DMS53 treated with DMSO at 0.1 percent for 48 hours (cell line): ENCODE data around the gene GPR45.

Experiments
- DNase-seq: peaks from one replicate; lab custom pipeline; 2025; ENCODE audit not compliant: unreplicated experiment; lab: John Stamatoyannopoulos, UW

The GPR45 gene

GRCh38 chr2:105254531-105255210, 13.1 kb downstream of the GPR45 start:
- DNase-seq: no peak

GRCh38 chr2:105255979-105256378, 14.4 kb downstream of the GPR45 start:
- DNase-seq: no peak

- DNase-seq: no peak
Measured at GRCh38 chr2:105256431-105257047, 15.0 kb downstream of the GPR45 start.

- DNase-seq: no peak
Measured at GRCh38 chr2:105257981-105258380, 16.4 kb downstream of the GPR45 start.

GRCh38 chr2:105258835-105259350, 17.4 kb downstream of the GPR45 start:
- DNase-seq: no peak

GRCh38 chr2:105261061-105261460, 19.5 kb downstream of the GPR45 start:
- DNase-seq: no peak

GRCh38 chr2:105262651-105263091, 21.1 kb downstream of the GPR45 start:
- DNase-seq: no peak

GRCh38 chr2:105269426-105269825, 27.9 kb downstream of the GPR45 start:
- no peak for DNase-seq

- no peak for DNase-seq
Measured at GRCh38 chr2:105271393-105272045, 30.0 kb downstream of the GPR45 start.

- DNase-seq: no peak
Measured at GRCh38 chr2:105272176-105272575, 30.6 kb downstream of the GPR45 start.

GRCh38 chr2:105274046-105274445, 32.5 kb downstream of the GPR45 start:
- DNase-seq: no peak

- DNase-seq: no peak
Measured at GRCh38 chr2:105278654-105279053, 37.1 kb downstream of the GPR45 start.

GRCh38 chr2:105279126-105279525, 37.6 kb downstream of the GPR45 start:
- no peak for DNase-seq

GRCh38 chr2:105280281-105280680, 38.7 kb downstream of the GPR45 start:
- no peak for DNase-seq

GRCh38 chr2:105283532-105283931, 42.0 kb downstream of the GPR45 start:
- no peak for DNase-seq

GRCh38 chr2:105287692-105288091, 46.1 kb downstream of the GPR45 start:
- peak; percentile 8 for DNase-seq

GRCh38 chr2:105288133-105288532, 46.6 kb downstream of the GPR45 start:
- DNase-seq: no peak

GRCh38 chr2:105290981-105291660, 49.6 kb downstream of the GPR45 start:
- DNase-seq: no peak

GRCh38 chr2:105291981-105292380, 50.4 kb downstream of the GPR45 start:
- DNase-seq: no peak
